Sigmoid colon (tissue), 4 donors: ENCODE measurements around the gene MPP1.

Experiments
- EP300 ChIP-seq, 4 donors: sonication (generic); formaldehyde crosslinking; IDR thresholded peaks; one replicate each; pipeline ENCODE4 v1.6.1; 2017; ENCODE audit warnings: antibody characterized with exemption in 4 of 4
- POLR2A ChIP-seq, 2 donors: fragments of 450-650 bp; IDR thresholded peaks; one replicate each; pipeline ENCODE4 v1.6.1; 2016; ENCODE audit warnings: antibody characterized with exemption in 2 of 2, mild to moderate bottlenecking in 2 of 2, moderate library complexity in 2 of 2
- POLR2AphosphoS5 ChIP-seq, 4 donors: sonication (generic); formaldehyde crosslinking; IDR thresholded peaks; one replicate each; pipeline ENCODE4 v1.6.1; 2017; ENCODE audit warnings: antibody characterized with exemption in 4 of 4
- TF ChIP-seq, protein P1 (sequence below), 4 experiments: fragments of 450-650 bp in 3 of 4; fragments of 200-600 bp in 1 of 4; IDR thresholded peaks; one replicate each; pipeline ENCODE4 v1.5.1; 2016 to 2019; ENCODE audit warnings: antibody characterized with exemption in 4 of 4, mild to moderate bottlenecking in 3 of 4, moderate library complexity in 2 of 4

DNA sequence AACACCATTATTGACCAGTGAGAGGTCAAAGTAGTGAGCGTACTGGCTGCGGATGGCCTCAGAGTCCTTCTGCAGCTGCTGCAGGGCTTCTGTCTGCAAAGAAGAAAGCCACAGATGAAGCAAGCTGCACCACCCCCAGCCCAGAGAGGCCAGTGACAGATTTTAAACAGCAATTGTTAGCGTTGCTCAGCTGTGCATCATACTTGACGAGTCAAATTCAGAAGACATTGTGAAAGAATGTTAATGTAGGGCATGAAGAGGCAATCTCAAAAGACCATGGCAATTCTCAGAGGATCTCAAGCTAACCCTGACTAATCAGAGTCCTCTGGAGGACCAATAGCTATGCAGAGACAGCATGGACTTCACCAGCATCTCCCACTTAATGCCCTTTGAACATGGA is 26.0 kb downstream of the MPP1 start:
- TF ChIP-seq, protein P1, sequence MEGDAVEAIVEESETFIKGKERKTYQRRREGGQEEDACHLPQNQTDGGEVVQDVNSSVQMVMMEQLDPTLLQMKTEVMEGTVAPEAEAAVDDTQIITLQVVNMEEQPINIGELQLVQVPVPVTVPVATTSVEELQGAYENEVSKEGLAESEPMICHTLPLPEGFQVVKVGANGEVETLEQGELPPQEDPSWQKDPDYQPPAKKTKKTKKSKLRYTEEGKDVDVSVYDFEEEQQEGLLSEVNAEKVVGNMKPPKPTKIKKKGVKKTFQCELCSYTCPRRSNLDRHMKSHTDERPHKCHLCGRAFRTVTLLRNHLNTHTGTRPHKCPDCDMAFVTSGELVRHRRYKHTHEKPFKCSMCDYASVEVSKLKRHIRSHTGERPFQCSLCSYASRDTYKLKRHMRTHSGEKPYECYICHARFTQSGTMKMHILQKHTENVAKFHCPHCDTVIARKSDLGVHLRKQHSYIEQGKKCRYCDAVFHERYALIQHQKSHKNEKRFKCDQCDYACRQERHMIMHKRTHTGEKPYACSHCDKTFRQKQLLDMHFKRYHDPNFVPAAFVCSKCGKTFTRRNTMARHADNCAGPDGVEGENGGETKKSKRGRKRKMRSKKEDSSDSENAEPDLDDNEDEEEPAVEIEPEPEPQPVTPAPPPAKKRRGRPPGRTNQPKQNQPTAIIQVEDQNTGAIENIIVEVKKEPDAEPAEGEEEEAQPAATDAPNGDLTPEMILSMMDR (IDR thresholded peaks at IDR 0.05), result no peak
- no peak for TF ChIP-seq POLR2AphosphoS5 (IDR thresholded peaks at IDR 0.05)
- TF ChIP-seq POLR2A (IDR thresholded peaks at IDR 0.05), result no peak
- TF ChIP-seq EP300 (IDR thresholded peaks at IDR 0.05), result no peak
